A549 (cell line): ENCODE results near the gene P4HA3. TPM values are rescaled to one million over a fixed set of nuclear protein-coding genes. Genes with fewer than 3 reads are reported as not detected.

Experiments
- ATAC-seq, 2 experiments: fragments of 200-7000 bp in 1 of 2; fragments of >200 bp in 1 of 2; cut with Nextera tagmentation in 1 of 2; cut with Tn5 transposase in 1 of 2; 3 replicates each; pipeline versions ENCODE4 v1.8.0 to v1.9.1; 2018 to 2020; ENCODE audit warnings: mild to moderate bottlenecking in 1 of 2, moderate library complexity in 1 of 2
- CTCF ChIA-PET: fragments of 300-600 bp; sonication (Branson Sonifier 250); formaldehyde crosslinking; extraction: SDS; loops from one replicate; lab custom pipeline; 2021; ENCODE audit warnings: antibody characterized with exemption, inconsistent platforms; lab: Yijun Ruan, JAX
- POLR2A ChIA-PET: fragments of 350-600 bp; formaldehyde crosslinking; extraction: SDS; loops from one replicate; lab custom pipeline; 2021; ENCODE audit warnings: antibody characterized with exemption, inconsistent platforms; lab: Yijun Ruan, JAX
- DNase-seq, 2 experiments: peaks; one replicate each; pipeline versions ENCODE4 v3.0.0 to v3.0.0-alpha.2; 2011 to 2016; ENCODE audit warnings: low read depth in 1 of 2, low spot score in 1 of 2
- FAIRE-seq: peaks from 2 replicates; lab custom pipeline; 2011; peaks lifted over from hg19 to GRCh38; lab: Jason Lieb, UNC
- H3K27ac ChIP-seq, 2 experiments: fragments of >200 bp; sonication (Bioruptor Twin); formaldehyde crosslinking; 3 replicates each; pipeline ENCODE4 v1.5.1; 2016 to 2017
- H3K4me1 ChIP-seq: fragments of >200 bp; sonication (Bioruptor Twin); formaldehyde crosslinking; 3 replicates; pipeline ENCODE4 v1.6.1; 2016
- H3K4me2 ChIP-seq: fragments of >200 bp; sonication (Bioruptor Twin); formaldehyde crosslinking; 3 replicates; pipeline ENCODE4 v1.6.1; 2016
- H3K4me3 ChIP-seq: fragments of >200 bp; sonication (Bioruptor Twin); formaldehyde crosslinking; 3 replicates; pipeline ENCODE4 v1.5.1; 2016
- H3K9me3 ChIP-seq: fragments of >200 bp; sonication (Bioruptor Twin); formaldehyde crosslinking; 3 replicates; pipeline ENCODE4 v1.6.1; 2016
- CBX2 ChIP-seq: fragments of 200-600 bp; sonication (generic); IDR thresholded peaks from 2 replicates; pipeline ENCODE4 v1.6.1; 2016; ENCODE audit warnings: low read depth, mild to moderate bottlenecking, borderline replicate concordance
- CHD2 ChIP-seq: fragments of 150-350 bp; IDR thresholded peaks from 2 replicates; pipeline ENCODE4 v1.6.1; 2014; ENCODE audit warnings: low read length; ENCODE audit not compliant: partially characterized antibody
- EHMT2 ChIP-seq: fragments of 200-600 bp; sonication (generic); IDR thresholded peaks from 2 replicates; pipeline ENCODE4 v1.6.1; 2016; ENCODE audit warnings: antibody characterized with exemption, low read depth, mild to moderate bottlenecking, moderate library complexity
- FOSB ChIP-seq: fragments of 250-450 bp; sonication (Bioruptor Pico); IDR thresholded peaks from 2 replicates; pipeline ENCODE4 v1.5.0; 2020; ENCODE audit warnings: mild to moderate bottlenecking, moderate library complexity
- HOXB13 ChIP-seq: fragments of 250-450 bp; sonication (Bioruptor Pico); IDR thresholded peaks from 2 replicates; pipeline ENCODE4 v1.5.0; 2020; ENCODE audit warnings: low read depth, mild to moderate bottlenecking, moderate library complexity
- HOXB5 ChIP-seq: fragments of 250-450 bp; sonication (Bioruptor Pico); IDR thresholded peaks from 2 replicates; pipeline ENCODE4 v1.5.0; 2020; ENCODE audit warnings: mild to moderate bottlenecking, moderate library complexity
- JUN ChIP-seq, 2 experiments: fragments of >200 bp; sonication (Bioruptor Twin); formaldehyde crosslinking; IDR thresholded peaks; 2 replicates in 1 of 2; 3 replicates in 1 of 2; pipeline ENCODE4 v1.6.1; 2016 to 2017
- JUNB ChIP-seq: fragments of >200 bp; sonication (Bioruptor Twin); formaldehyde crosslinking; IDR thresholded peaks from 2 replicates; pipeline ENCODE4 v1.6.1; 2016
- KDM1A ChIP-seq: fragments of 200-600 bp; sonication (generic); IDR thresholded peaks from 2 replicates; pipeline ENCODE4 v1.6.1; 2016; ENCODE audit warnings: low read depth, mild to moderate bottlenecking
- MAZ ChIP-seq: fragments of 150-350 bp; IDR thresholded peaks from 2 replicates; pipeline ENCODE4 v1.6.1; 2014; ENCODE audit warnings: antibody characterized with exemption, low read depth, low read length, borderline replicate concordance
- NFE2L2 ChIP-seq: fragments of 150-350 bp; conservative IDR thresholded peaks from 2 replicates; pipeline ENCODE4 v1.6.1; 2014; ENCODE audit warnings: low read length
- NPAS2 ChIP-seq: fragments of 250-450 bp; sonication (Bioruptor Pico); IDR thresholded peaks from 2 replicates; pipeline ENCODE4 v1.8.0; 2022; ENCODE audit warnings: mild to moderate bottlenecking, moderate library complexity, borderline replicate concordance
- PHF8 ChIP-seq: fragments of 200-600 bp; sonication (generic); IDR thresholded peaks from 2 replicates; pipeline ENCODE4 v1.6.1; 2016; ENCODE audit warnings: low read depth, mild to moderate bottlenecking, antibody characterized with exemption, moderate library complexity, borderline replicate concordance
- POLR2A ChIP-seq: IDR thresholded peaks from 2 replicates; pipeline ENCODE4 v1.6.1; 2012; ENCODE audit warnings: mild to moderate bottlenecking, low read length
- POLR2AphosphoS2 ChIP-seq: conservative IDR thresholded peaks from 2 replicates; pipeline ENCODE4 v1.6.1; 2012; ENCODE audit warnings: low read length, improper control_type of control experiment, inconsistent platforms
- RCOR1 ChIP-seq: fragments of 150-350 bp; IDR thresholded peaks from 2 replicates; pipeline ENCODE4 v1.6.1; 2014; ENCODE audit warnings: antibody characterized with exemption, low read length, low read depth
- RNF2 ChIP-seq: fragments of 200-600 bp; sonication (generic); IDR thresholded peaks from 2 replicates; pipeline ENCODE4 v1.6.1; 2016; ENCODE audit warnings: low read depth, mild to moderate bottlenecking, antibody characterized with exemption, moderate library complexity, borderline replicate concordance
- TP53 ChIP-seq: fragments of 250-450 bp; sonication (Bioruptor Pico); IDR thresholded peaks from 2 replicates; pipeline ENCODE4 v1.5.0; 2021; ENCODE audit warnings: mild to moderate bottlenecking, moderate library complexity
- ZNF302 ChIP-seq: fragments of 250-450 bp; sonication (Bioruptor Pico); IDR thresholded peaks from 2 replicates; pipeline ENCODE4 v1.9.0; 2021; ENCODE audit warnings: inconsistent platforms, mild to moderate bottlenecking, moderate library complexity
- ZSCAN20 ChIP-seq: fragments of 250-450 bp; sonication (Bioruptor Pico); IDR thresholded peaks from 2 replicates; pipeline ENCODE4 v1.8.0; 2022; ENCODE audit warnings: mild to moderate bottlenecking, moderate library complexity
- WGBS: methylation state at CpG from one replicate; pipeline ENCODE4 v1.1.6; 2017; ENCODE audit errors: missing lambda C conversion rate; 5-methylcytosine and 5-hydroxymethylcytosine counted together
- polyA plus RNA-seq, 4 experiments: library from polyadenylated mRNA; depleted of rRNA in 3 of 4; stranded (reverse); fragments of >200 nt; fragmentation: RNase III in 1 of 4; extraction: RNeasy Plus Mini Kit Qiagen cat#74134 plus additional on column Dnase treatment in 1 of 4; gene quantifications; 2 replicates in 3 of 4; 3 replicates in 1 of 4; pipeline ENCODE4 v1.2.3, GENCODE V29; 2011 to 2017
- TF ChIP-seq, protein P1 (sequence below): fragments of >200 bp; sonication (Bioruptor Twin); formaldehyde crosslinking; IDR thresholded peaks from 3 replicates; pipeline ENCODE4 v1.6.1; 2016
- TF ChIP-seq, protein P2 (sequence below): fragments of 150-350 bp; IDR thresholded peaks from 2 replicates; pipeline ENCODE4 v1.6.1; 2014; ENCODE audit warnings: low read depth, mild to moderate bottlenecking, low read length
- TF ChIP-seq, protein P3 (sequence below): fragments of >200 bp; sonication (Bioruptor Twin); formaldehyde crosslinking; IDR thresholded peaks from 2 replicates; pipeline ENCODE4 v1.6.1; 2016
- TF ChIP-seq, protein P4 (sequence below): fragments of >200 bp; sonication (Bioruptor Twin); formaldehyde crosslinking; IDR thresholded peaks from 3 replicates; pipeline ENCODE4 v1.5.1; 2016
- TF ChIP-seq, protein P5 (sequence below): IDR thresholded peaks from 2 replicates; pipeline ENCODE4 v1.6.1; 2012; ENCODE audit warnings: low read depth, borderline replicate concordance

P4HA3 gene
- polyA plus RNA-seq, 2 of the 4 experiments (the other 2 are of a cell fraction) = 48.1 to 50.4 TPM

DNA sequence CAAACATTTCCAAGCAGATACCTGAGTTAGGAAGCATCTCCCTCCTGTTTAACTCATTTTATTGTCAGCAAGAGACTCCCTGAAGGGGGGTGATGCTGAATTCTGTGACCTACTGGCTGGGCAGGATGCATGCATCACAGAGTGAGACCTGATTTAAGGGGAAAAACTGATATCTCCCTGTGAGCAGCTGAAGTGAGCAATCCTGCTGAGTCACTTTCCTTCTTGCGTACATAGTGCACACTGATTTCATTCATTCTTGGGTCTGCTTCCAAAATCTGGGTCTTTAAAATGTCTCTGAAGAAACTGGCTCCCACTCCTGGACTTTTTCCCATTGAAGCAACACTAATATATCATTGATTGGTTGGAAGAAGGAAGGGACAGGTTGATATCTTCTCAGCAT lies 23.3 kb downstream of the P4HA3 start (continued):
- TF ChIP-seq NPAS2 = no peak
- TF ChIP-seq JUNB = peak; percentile 91
- TF ChIP-seq PHF8 = no peak
- no peak for TF ChIP-seq MAZ
- no peak for TF ChIP-seq KDM1A
- TF ChIP-seq FOSB (CRISPR knock-in tag) = no peak
- TF ChIP-seq POLR2A = no peak
- TF ChIP-seq, protein P1, sequence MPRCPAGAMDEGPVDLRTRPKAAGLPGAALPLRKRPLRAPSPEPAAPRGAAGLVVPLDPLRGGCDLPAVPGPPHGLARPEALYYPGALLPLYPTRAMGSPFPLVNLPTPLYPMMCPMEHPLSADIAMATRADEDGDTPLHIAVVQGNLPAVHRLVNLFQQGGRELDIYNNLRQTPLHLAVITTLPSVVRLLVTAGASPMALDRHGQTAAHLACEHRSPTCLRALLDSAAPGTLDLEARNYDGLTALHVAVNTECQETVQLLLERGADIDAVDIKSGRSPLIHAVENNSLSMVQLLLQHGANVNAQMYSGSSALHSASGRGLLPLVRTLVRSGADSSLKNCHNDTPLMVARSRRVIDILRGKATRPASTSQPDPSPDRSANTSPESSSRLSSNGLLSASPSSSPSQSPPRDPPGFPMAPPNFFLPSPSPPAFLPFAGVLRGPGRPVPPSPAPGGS = peak; percentile 58; the same call in 1 of the 3 replicates
- TF ChIP-seq, protein P2, sequence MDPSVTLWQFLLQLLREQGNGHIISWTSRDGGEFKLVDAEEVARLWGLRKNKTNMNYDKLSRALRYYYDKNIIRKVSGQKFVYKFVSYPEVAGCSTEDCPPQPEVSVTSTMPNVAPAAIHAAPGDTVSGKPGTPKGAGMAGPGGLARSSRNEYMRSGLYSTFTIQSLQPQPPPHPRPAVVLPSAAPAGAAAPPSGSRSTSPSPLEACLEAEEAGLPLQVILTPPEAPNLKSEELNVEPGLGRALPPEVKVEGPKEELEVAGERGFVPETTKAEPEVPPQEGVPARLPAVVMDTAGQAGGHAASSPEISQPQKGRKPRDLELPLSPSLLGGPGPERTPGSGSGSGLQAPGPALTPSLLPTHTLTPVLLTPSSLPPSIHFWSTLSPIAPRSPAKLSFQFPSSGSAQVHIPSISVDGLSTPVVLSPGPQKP = no peak
- TF ChIP-seq ZNF302 = no peak
- no peak for TF ChIP-seq RNF2
- TF ChIP-seq, protein P3, sequence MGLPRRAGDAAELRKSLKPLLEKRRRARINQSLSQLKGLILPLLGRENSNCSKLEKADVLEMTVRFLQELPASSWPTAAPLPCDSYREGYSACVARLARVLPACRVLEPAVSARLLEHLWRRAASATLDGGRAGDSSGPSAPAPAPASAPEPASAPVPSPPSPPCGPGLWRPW = peak; percentile 63; the same call in 1 of the 2 replicates
- peak; percentile 85 to 88; a peak in 4 of 5 replicates for TF ChIP-seq JUN (IDR thresholded peaks at IDR 0.05)
- peak; percentile 0; the same call in 1 of the 2 replicates for TF ChIP-seq HOXB5 (CRISPR knock-in tag)
- peak; percentile 94 for TF ChIP-seq NFE2L2
- TF ChIP-seq RCOR1 = no peak
- TF ChIP-seq CBX2 = no peak
- no peak for TF ChIP-seq EHMT2
- TF ChIP-seq CHD2 = no peak
- TF ChIP-seq, protein P4, sequence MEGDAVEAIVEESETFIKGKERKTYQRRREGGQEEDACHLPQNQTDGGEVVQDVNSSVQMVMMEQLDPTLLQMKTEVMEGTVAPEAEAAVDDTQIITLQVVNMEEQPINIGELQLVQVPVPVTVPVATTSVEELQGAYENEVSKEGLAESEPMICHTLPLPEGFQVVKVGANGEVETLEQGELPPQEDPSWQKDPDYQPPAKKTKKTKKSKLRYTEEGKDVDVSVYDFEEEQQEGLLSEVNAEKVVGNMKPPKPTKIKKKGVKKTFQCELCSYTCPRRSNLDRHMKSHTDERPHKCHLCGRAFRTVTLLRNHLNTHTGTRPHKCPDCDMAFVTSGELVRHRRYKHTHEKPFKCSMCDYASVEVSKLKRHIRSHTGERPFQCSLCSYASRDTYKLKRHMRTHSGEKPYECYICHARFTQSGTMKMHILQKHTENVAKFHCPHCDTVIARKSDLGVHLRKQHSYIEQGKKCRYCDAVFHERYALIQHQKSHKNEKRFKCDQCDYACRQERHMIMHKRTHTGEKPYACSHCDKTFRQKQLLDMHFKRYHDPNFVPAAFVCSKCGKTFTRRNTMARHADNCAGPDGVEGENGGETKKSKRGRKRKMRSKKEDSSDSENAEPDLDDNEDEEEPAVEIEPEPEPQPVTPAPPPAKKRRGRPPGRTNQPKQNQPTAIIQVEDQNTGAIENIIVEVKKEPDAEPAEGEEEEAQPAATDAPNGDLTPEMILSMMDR = no peak
- TF ChIP-seq POLR2AphosphoS2 = no peak
- no peak for TF ChIP-seq ZSCAN20 (CRISPR knock-in tag)

DNA sequence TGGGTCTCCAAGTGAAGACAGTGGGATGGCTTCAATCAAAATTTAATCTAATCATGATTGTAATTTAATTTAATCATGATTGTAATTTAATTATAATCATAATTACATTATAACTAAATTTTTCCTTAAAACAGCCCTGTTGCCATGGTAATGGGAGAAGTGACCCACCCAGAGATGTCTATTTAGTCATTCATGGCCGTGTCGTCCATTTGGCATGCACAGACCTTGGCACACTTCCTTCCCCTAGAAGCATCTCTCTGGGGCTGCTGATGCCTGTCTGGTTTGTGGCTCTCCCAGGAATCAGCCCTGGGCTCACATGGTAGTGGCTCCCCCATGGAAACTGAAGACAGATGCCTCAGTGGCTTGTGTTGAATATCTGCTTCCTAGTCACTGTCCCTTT lies 27.0 kb downstream of the P4HA3 start:
- Histone ChIP-seq H3K4me1 (peaks cover 83% of the 10 kb centered on the region), H3K4me3 (no peak overlapping the region), H3K4me2 (peak overlapping the region; percentile 48), H3K27ac (peak overlapping the region; percentile 96 to 97), H3K9me3 (no peaks in the 10 kb centered on the region)
- no peak for DNase-seq
- TF ChIP-seq TP53 (CRISPR knock-in tag) = no peak
- TF ChIP-seq HOXB13 = no peak
- no peak for TF ChIP-seq ZNF302
- TF ChIP-seq, protein P5, sequence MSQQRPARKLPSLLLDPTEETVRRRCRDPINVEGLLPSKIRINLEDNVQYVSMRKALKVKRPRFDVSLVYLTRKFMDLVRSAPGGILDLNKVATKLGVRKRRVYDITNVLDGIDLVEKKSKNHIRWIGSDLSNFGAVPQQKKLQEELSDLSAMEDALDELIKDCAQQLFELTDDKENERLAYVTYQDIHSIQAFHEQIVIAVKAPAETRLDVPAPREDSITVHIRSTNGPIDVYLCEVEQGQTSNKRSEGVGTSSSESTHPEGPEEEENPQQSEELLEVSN = no peak
- ATAC-seq = no peak
- no peak for FAIRE-seq
- 36% methylated on average over 2 of the region's 2 CpGs for WGBS
- POLR2A ChIA-PET = no interaction called here
- CTCF ChIA-PET = interaction anchor here (2.5 kb wide), 1 partner anchor 29 kb away, joined by 10 read pairs; no protein-coding TSS in a partner anchor
